GM20431 (cell line): ENCODE results near the gene RFX3.

Experiments used
- in situ Hi-C: fragments of 300-500 bp; cut with MseI, MboI; formaldehyde crosslinking; loops from one replicate; pipeline ENCODE4 v1.15.0; 2020; ENCODE audit warnings: low sequenced_read_pairs; ENCODE audit not compliant: unreplicated experiment

Gene RFX3

GRCh38 chr9:3525836-3526164, at the start of gene RFX3:
Gene RFX3 (minus strand): TSS chr9:3526001. CDS start chr9:3395588, 130,413 bp downstream.
- in situ Hi-C loops = no loop called here

GRCh38 chr9:3571500-3571899, 45.7 kb upstream of the RFX3 start:
- in situ Hi-C loops = no loop called here

- in situ Hi-C loops = no loop called here
These were observed 43.7 kb upstream of the RFX3 start for GRCh38 chr9:3569529-3569928.

GRCh38 chr9:3567988-3568387, 42.2 kb upstream of the RFX3 start:
- in situ Hi-C loops = no loop called here

- in situ Hi-C loops = no loop called here
These were observed 27.4 kb upstream of the RFX3 start for GRCh38 chr9:3553076-3553765.

GRCh38 chr9:3549225-3549624, 23.4 kb upstream of the RFX3 start:
- in situ Hi-C loops = no loop called here

- in situ Hi-C loops = no loop called here
These were observed 22.8 kb upstream of the RFX3 start for GRCh38 chr9:3548648-3549047.

- in situ Hi-C loops = no loop called here
These were observed 15.4 kb upstream of the RFX3 start for GRCh38 chr9:3541206-3541605.

- in situ Hi-C loops = no loop called here
These were observed 9.0 kb upstream of the RFX3 start for GRCh38 chr9:3534614-3535404.

GRCh38 chr9:3532158-3532557, 6.4 kb upstream of the RFX3 start:
- in situ Hi-C loops = no loop called here

- in situ Hi-C loops = no loop called here
These were observed 2.6 kb upstream of the RFX3 start for GRCh38 chr9:3528451-3528850.

- in situ Hi-C loops = no loop called here
These were observed 1.5 kb upstream of the RFX3 start for GRCh38 chr9:3526997-3527940.

GRCh38 chr9:3526165-3526996, 580 bp upstream of the RFX3 start:
- in situ Hi-C loops = no loop called here

- in situ Hi-C loops = no loop called here
These were observed 535 bp downstream of the RFX3 start for GRCh38 chr9:3525096-3525835.

GRCh38 chr9:3521966-3522365, 3.8 kb downstream of the RFX3 start:
- in situ Hi-C loops = no loop called here

GRCh38 chr9:3520564-3520963, 5.2 kb downstream of the RFX3 start:
- in situ Hi-C loops = no loop called here

GRCh38 chr9:3517377-3518048, 8.3 kb downstream of the RFX3 start:
- in situ Hi-C loops = no loop called here

GRCh38 chr9:3516667-3517330, 9.0 kb downstream of the RFX3 start:
- in situ Hi-C loops = no loop called here
